NK-92 (cell line): ENCODE results near the gene TAS2R10.

ENCODE experiments used
- DNase-seq: peaks from one replicate; lab custom pipeline; 2025; ENCODE audit not compliant: unreplicated experiment; lab: John Stamatoyannopoulos, UW

TAS2R10 gene

GRCh38 chr12:10783252-10783651, 42.9 kb downstream of the TAS2R10 start:
- DNase-seq, result no peak

GRCh38 chr12:10779103-10779502, 47.1 kb downstream of the TAS2R10 start:
- no peak for DNase-seq
